Stimulated activated CD4-positive, alpha-beta T cell treated with anti-CD3 and anti-CD28 coated beads, Interleukin-12 subunit alpha, Interleukin-12 subunit beta, amount 100 ng/mL, for 48 hours (primary cell): Measurements from ENCODE around the gene UCMA.
"Not testable (repeated sequence)": the region's sequence is repeated elsewhere in the genome, so short reads cannot be mapped to it uniquely, and the experiment has no call there.

Experiments
- DNase-seq, 3 donors: peaks; one replicate each; pipeline ENCODE4 v3.0.0-alpha.2; 2020; ENCODE audit warnings: low read depth in 2 of 3, low spot score in 1 of 3

Gene UCMA, protein sequence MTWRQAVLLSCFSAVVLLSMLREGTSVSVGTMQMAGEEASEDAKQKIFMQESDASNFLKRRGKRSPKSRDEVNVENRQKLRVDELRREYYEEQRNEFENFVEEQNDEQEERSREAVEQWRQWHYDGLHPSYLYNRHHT

GRCh38 chr10:13234172-13234571 is at the start of gene UCMA:
TSS of gene UCMA (minus strand) at chr10:13234374. CDS start at chr10:13234258, 116 bp downstream.
- DNase-seq, result no peak

- not testable (repeated sequence) for DNase-seq
Observed at GRCh38 chr10:13282348-13282747, 48.2 kb upstream of the UCMA start.

DNA sequence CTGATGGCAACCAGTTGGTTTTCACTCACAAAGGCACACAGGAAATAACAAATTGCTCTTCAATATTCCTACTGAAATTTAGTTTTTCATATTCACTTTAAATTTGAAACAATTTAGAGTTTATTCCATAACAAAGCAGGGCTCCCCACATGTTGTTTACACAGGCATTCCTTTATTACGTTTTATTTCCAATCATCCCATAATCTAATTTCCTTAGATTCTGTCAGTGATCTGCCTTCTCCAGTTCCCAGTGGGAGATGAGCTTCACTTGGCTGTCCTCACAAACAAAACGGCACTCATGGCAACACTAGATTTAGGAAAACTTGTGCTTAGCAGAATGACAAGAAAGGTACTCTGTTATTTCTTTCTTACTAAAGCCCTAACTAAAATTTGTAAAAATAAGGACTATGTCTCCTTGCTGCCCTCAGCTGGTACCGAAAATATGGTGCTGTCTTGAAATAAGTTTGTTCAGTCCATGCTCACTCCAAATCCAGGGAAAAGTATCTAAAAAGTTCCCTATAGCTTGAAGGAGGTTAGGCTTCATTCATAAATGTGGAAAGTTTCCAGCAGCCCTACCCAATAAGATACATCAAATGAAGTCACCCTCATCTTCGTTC is 42.7 kb upstream of the UCMA start:
- no peak for DNase-seq

DNA sequence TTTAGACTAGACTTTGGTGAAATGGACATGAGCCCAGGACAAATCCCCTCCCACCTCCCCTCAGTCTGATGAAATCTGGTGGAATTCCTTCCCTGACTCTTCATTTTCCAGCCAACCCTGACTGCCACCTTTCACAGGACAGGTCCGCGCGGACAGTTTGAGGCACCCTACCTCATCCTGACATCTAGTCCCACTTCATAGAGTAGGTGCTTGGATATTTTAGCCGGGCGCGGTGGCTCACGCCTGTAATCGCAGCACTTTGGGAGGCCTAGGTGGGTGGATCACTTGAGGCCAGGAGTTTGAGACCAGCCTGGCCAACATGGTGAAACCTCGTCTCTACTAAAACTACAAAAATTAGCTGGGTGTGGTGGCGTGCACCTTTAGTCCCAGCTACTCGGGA is 42.0 kb upstream of the UCMA start:
- DNase-seq, result not testable (repeated sequence)

GRCh38 chr10:13272164-13272571 is 38.0 kb upstream of the UCMA start:
- no peak for DNase-seq

DNA sequence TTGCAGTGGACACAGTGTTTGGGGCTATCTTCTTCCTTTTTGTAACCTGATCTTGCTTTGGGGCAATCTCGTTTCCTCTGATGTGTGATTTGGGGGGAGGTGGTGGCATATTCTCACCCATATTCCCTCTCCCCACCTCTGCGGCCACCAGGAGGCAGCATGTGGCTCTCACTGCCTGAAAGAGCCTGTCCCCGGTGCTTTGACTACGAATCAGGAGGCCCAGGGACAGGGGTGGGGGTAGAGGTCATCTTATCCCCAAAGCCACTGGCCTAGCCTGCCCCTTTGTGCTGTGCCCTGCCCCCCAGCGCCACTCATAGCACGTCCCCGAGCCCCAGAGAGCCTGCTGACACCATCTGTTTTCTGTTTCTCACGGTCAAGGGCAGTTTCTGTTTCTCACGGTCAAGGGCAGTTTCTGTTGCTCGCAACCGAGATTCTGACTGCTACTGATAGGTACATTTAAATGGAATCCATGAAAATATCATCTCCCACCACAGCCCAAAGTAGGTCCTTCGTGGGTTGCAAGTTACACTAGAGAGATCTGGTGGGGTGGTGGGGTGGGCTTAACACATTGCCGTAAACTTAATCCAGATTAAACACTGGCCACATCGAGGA is 37.5 kb upstream of the UCMA start:
- peak in 2 of 3 donors; percentile 30 to 42 for DNase-seq

DNA sequence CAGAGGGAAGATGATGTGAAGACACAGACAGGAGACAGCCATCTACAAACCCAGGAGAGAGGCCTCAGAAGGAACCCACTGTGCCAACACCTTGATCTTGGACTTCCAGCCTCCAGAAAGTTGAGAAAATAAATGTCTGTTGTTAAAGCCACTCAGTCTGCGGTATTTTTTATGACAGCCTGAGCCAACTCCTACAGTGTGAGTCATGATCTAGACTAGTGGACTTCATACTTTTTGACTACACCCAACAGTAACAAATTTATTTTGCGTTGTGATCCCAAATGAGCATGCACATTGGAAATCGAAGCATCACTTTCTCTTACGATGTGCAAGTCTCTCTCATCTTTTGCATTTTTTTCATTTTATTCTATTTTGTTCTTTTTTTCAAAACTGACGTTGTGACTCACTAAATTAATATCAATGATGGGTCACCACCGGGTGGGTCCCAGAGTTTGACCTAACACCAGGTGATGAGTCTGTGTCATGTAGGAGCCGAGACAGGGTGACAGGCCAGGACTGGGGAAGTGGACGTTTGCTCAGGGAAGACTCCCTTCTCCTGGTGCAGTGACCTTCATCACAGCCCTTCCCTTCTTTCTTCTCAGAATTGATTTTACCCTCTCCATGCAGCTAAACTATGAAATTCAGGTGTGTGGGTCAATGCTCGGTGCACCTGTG is 36.8 kb upstream of the UCMA start:
- DNase-seq, result no peak

DNA sequence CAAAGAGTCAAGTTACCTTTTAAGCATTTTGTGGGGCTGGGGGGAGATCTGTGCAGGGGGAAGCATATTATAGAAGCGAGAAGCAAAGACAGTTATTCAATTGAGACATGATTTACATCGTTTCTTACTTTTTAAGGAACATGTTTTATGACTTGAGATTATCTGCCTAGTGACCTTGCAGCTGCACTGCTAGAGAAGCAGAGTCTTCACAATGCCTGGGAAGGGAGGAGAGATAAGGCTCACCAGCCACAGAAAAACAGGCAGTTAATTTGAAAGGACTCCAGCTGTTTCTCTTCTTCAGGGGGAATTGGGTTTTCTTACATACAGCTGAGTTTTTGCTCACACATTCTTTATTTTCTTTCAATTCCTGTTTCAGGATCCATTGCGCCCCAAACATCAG is 34.7 kb upstream of the UCMA start:
- DNase-seq, result no peak

DNA sequence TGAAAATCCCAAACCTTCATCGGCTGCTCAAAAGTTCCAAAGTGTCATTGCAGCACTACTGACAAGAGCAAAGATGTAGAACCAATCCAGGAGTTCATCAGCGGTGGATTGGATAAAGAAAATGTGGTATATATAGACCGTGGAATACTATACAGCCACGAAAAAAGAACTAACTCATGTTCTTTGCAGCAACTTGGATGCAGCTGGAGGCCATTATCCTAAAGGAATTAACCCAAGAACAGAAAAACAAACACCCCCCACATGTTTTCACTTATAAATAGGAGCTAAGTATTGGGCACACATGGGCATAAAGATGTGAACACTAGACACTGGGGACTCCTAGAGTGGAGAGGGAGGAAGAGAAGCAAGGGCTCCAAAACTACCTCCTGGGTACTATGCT is 34.1 kb upstream of the UCMA start:
- DNase-seq, result no peak

DNA sequence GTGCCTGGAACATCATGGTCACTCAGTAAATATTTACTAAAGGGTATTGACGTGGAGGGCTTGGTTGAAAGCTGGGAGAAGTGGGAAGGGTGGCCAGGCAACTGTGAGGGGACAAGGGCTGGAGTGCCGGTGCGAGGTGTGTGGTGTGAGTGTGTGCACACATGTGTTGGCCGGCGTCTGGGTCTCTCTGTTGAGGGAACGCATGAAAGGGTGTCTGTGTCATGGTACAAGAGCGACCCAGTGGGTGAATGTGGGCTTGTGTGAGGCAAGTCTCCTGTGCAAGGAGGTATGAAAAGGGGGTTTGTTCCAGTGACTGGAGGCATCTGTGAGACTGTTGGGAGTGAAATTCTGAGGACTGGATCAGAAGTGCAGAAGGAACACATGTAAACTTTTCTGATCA is 29.4 kb upstream of the UCMA start:
- no peak for DNase-seq

GRCh38 chr10:13262433-13262832 is 28.3 kb upstream of the UCMA start:
- no peak for DNase-seq

GRCh38 chr10:13257621-13258140 is 23.5 kb upstream of the UCMA start:
- no peak for DNase-seq

- no peak for DNase-seq
Observed at GRCh38 chr10:13256627-13257026, 22.5 kb upstream of the UCMA start.

DNA sequence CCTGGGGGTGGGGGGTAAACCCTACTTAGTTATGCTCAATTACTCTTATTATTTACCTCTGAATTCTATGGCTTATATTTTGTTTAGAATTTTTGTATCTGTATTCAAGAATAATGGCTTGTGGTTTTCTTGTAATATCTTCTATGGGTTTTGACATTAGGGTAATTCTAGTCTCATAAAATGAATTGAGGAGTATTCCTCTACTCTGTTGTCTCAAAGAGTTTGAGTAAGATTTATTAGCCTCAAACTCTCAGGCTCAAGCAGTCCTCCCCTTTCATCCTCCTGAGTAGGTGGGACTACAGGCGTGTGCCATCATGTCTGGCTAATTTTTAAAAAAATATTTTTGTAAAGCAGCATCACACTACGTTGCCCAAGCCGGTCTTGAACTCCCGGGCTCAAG is 19.6 kb upstream of the UCMA start:
- DNase-seq, result no peak

GRCh38 chr10:13247784-13248183 is 13.6 kb upstream of the UCMA start:
- no peak for DNase-seq

DNA sequence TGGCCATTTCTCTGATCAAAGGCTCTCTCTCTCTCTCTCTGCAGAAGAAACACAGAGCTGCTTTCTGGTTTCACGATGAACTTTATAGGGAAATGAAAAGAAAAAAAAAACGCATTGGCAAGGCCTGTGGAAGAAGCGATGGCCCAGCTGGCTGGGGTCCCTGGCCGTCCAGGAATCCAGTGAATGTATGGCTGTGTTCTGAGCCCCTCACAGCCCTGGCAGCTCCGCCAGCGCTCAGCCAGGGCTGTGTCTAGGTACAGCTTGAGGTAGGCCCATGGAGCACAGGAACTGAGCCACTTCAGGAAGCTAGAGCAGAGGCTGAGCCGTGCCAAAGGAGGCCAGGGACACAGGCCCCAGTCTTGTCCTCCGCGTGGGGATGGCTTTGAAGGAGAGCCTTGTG is 13.1 kb upstream of the UCMA start:
- DNase-seq, result no peak

DNA sequence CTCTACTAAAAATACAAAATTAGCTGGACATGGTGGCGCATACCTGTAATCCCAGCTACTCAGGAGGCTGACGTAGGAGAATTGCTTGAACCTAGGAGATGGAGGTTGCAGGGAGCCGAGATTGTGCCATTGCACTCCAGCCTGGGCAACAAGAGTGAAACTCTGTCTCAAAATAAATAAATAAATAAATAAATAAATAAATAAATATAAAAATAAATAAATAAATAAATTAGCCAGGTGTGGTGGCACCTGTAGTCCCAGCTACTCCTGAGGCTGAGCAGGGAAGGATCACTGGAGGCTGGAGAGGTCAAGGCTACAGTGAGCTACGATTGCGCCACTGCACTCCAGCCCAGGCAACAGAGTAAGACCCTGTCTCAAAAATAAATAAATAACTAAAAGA is 8.1 kb upstream of the UCMA start:
- not testable (repeated sequence) for DNase-seq

DNA sequence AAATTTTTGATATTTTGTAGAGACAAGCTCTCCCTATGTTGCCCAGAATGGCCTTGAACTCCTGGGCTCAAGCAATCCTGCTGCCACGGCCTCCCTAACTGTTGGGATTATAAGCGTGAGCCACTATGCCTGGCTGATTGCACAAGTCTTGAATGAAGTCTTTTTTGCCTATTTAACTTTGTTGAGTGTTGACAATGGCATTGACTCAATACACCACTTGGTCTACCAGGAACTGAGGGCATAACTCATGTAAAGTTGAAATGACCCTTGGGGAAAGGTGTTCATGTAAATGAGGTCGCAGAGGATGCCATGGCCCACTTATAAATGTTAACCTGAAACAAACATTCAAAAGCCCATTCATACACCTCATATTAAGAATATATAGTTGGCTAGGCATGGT is 7.4 kb upstream of the UCMA start:
- no peak for DNase-seq

- no peak for DNase-seq
Observed at GRCh38 chr10:13239923-13240322, 5.7 kb upstream of the UCMA start.

GRCh38 chr10:13238271-13239077 is 4.3 kb upstream of the UCMA start:
- no peak for DNase-seq

DNA sequence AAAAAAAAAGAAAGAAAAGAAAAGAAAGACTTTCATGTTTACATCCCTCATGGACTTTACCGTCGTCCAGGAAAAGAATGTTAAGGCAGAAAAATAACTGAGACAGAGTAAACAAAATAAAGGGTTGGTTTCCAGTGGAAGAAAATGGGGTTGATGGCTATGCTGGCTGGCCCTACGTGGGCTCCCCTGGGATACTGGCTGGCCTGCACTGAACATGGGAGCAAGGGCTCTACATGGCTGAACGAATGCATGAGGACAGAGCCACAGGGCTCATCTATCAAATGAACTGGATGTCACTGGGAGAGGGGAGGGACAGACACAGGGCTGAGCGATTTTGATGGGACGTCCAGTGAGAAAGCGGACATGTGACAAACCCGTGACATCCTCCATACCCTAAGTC is 2.5 kb upstream of the UCMA start:
- DNase-seq, result no peak
